Measurements from ENCODE around the gene UPK1B.

DNA sequence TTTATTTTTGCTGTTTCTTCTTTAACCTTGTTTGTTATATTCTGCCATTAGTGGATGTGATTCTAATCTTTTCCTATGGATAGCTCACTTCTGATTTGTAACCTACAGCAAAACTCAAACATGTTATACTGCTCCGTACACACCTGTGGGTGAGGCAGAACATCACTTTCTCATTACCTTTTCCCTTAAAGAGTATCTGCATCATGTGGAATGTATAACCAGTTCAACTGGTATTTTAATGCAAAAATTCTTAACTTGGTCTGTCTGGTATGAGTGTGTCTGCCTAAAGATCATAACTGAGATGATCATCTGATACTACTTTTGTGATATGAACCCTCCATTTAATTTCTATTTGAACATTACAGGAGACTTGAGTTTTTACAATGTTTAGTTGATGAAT, 13.0 kb upstream of the UPK1B start:
- no peak for TF ChIP-seq POLR2AphosphoS5 (IDR thresholded peaks at IDR 0.05; ENCODE audit: borderline replicate concordance, low read depth, low read length)
- TF ChIP-seq EZH2 (IDR thresholded peaks at IDR 0.05), result no peak
- no peak for TF ChIP-seq FOXP2 (optimal IDR thresholded peaks at IDR 0.05; ENCODE audit: control extremely low read depth, extremely low read length, insufficient read depth)
